ENCODE results near the gene RNASET2.
"Not testable (repeated sequence)": the region's sequence is repeated elsewhere in the genome, so short reads cannot be mapped to it uniquely, and the experiment has no call there.

The RNASET2 gene

DNA sequence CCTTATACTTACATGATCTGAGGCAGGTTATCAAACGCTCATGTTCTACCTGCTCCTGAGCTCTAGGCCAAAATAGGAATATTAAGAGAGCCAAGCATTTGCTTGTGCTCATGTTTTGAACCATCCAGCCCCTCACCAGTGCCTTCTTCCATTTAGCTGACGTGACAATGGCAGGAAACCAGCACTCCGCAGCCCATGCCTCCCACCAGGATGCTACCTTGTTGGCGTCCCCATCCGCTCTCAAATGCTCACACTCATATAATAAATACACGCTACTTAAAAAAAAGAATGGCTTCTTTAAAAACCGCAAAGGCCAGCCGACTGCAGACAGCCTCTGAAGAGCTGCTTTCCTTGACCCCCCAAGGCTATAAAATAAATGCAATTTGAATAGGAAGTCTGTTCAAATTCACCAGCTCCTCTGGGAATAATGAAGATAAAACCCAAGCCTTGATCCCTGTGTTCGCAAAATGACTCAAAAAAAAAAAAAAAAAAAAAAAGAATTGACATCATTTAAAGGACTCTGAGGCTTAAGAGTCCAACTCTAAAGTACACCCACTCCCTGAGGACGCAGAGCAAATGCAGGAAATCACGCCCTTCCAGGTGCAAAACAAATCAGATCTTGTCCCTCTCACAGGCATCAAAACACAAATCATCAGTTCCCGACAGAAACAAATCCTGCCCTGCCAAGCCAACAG is 29.0 kb downstream of the RNASET2 start:
- no peak for DNase-seq (ENCODE audit: low spot score)

GRCh38 chr6:166926748-166927147 is 29.6 kb downstream of the RNASET2 start:
- DNase-seq (ENCODE audit: low spot score) = no peak

DNA sequence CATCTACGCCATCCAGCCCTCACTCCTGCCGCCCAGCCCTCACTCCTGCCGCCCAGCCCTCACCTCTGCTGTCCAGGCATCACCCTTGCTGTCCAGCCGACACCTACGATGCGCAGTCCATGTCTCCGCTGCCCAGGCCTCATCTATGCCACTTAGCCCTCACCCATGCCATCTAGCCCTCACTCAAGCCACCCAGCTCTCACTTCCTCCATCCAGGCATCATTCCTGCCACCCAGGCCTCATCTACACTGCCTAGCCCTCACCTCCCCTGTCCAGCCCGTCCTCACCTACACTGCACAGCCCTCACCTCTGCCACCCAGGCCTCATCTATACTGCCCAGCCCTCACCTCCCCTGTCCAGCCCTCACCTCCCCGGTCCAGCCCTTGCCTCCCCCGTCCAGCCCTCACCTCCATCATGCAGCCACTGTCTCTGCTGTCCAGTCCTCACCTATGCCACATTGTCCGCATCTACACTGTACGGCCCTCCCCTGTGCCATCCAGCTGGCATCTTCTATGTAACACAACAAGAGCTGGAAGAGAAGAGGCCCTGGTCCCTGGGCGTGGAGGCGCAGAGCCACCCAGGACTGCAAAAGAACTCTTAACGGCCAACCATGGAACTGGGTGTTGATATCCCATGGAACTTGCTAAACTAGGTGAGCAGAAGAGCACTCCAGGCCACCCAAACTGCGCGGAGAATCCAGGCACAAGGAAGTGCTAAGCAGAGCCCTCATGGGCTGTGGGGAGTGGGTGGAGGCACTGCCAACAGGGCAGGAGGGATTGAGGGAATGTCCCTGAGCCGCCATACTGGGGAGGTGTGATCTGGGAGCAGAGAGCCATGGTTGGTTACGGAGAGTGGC is 31.0 kb downstream of the RNASET2 start:
- DNase-seq (ENCODE audit: low spot score) = no peak

DNA sequence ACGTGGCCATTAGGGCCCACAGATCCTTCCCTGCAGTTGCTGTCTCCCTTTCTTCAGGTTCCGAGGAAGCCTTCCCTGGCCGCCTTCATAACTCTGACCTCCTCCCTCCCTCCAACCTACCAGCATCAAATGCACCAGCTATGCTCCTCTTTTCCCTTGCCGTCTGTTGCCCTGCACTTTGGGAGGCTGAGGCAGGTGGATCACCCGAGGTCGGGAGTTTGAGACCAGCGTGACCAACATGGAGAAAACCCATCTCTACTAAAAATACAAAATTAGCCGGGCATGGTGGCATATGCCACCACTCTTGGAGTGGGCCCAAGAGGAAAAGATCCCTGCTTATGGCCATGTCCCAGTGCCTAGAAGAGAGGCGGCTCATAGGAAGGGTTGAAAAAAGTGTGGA is 31.8 kb downstream of the RNASET2 start:
- DNase-seq (ENCODE audit: low spot score) = no peak

- DNase-seq (ENCODE audit: low spot score) = no peak
These were observed 33.4 kb downstream of the RNASET2 start for GRCh38 chr6:166922937-166923336.

DNA sequence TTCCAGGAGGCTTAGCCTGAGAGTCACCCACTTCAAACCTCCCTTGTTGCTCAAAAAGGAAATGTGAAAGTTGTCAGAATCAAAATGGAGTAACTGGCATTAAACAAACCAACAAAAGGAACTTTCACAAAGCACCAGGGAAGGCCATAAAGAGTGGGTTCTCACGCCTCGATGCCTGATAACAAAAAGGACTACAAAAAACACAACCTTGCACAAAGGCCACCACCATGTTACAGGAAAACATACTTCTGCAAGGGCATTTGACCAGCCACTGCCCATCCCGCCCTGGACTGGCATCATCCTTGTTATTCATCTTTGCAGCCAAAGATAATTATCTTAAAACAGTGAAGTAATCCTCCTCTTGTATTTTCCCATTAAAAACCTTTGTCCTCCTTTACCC is 34.8 kb downstream of the RNASET2 start:
- DNase-seq (ENCODE audit: low spot score) = no peak

GRCh38 chr6:166916824-166917223 is 39.5 kb downstream of the RNASET2 start:
- no peak for DNase-seq (ENCODE audit: low spot score)

DNA sequence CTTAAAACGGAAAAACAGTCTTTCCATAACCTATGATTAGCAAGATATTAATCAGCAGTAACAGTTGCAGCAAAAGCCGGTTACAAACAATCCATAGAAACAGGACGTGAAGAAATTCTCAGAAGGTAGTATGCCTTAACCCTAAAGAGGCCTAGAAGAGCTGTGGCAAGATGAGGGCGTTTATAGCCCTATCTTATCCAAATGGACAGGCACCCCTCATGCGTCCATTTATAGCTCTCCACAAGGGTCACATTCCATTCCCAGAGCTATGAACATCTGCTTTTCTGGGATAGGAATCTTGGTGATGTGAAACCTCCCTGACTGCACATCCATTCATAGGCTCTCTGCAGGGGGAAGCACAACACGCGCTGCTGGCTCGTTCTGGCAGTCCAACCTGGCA is 40.9 kb downstream of the RNASET2 start:
- DNase-seq (ENCODE audit: low spot score) = not testable (repeated sequence)

DNA sequence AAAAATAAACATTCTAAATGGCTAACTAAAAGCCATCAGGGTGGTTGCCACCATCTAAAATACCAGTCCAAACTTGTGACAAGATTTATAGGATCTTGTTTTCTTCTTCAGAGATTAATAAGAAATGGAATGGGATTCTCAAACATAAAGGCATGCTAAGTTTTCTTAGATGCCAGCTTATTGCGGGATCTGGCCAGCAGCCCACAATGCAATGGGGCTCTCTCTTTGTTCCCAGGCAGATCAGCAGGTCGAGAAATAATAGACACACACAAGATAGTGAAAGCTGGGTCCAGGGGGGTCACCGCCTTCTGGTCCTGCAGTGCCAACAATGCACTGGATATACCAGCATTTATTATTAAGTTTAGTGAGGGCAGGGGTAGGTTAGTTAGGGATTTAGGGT is 41.4 kb downstream of the RNASET2 start:
- DNase-seq (ENCODE audit: low spot score) = not testable (repeated sequence)

GRCh38 chr6:166911248-166911677 is 45.1 kb downstream of the RNASET2 start:
- DNase-seq (ENCODE audit: low spot score) = no peak

DNA sequence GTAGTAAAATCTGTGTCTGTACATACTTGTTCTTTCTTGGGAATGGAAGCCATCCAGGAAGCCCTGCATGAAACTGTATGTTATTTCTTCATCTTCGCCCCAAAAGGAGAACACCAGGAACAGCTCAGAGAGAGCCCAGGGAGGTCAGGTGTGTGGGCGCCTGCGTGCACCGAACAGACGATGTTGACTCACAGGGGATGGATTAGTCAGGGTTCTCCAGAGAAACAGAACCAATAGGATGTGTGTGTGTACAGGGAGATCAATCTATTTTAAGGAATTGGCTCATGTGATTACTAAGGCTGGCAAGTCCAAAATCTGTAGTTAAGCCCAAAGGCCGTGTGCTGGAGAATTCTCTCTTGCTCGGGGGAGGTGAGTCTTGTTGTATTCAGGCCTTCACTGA is 45.7 kb downstream of the RNASET2 start:
- DNase-seq (ENCODE audit: low spot score) = no peak

- no peak for DNase-seq (ENCODE audit: low spot score)
These were observed 47.5 kb downstream of the RNASET2 start for GRCh38 chr6:166908811-166909210.

DNA sequence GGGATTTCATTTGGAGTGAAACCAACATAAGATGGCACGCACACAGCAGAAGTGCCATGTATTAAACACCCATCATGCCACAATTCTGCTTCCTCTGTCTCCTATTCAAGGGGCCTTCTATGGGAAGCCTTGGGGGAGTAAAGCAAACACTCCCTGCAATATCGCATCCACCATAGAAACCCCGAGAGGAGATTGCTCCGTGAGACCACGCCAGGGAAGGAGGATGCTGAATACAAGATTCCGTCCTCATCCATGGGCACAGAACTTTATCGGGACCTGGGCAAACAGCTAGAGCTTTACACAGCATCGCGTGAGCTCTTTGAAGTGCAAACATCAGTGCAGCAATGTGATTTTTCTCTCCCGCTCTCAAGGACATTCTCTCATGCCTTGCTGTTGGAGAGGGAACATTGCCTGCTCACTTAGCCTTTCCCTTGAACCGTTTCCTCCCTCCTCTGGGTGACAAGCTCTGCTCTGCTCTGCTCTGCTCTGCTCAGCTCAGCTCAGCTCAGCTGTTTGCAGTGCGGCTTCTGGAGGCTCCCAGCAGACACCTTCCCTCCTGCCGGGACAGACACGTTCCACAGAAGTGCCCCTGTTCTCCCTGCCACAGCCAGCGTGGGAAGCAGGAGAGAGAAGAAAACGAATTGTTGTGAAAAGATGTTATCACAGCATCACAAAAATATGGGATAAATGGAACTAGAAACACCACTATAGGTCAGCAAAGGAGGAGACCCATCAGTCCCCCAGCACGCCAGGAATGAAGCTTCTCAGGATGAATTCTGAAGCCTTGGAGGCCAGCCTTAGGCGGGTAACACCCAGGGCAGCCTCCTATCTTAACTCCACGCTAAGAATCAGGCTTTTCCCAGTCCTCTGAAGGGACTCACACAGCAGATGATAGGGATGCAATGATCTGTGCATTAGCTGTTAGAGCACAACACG is 48.2 kb downstream of the RNASET2 start:
- no peak for DNase-seq (ENCODE audit: low spot score)

GRCh38 chr6:166907373-166907841 is 48.9 kb downstream of the RNASET2 start:
- no peak for DNase-seq (ENCODE audit: low spot score)

- no peak for DNase-seq (ENCODE audit: low spot score)
These were observed 49.8 kb downstream of the RNASET2 start for GRCh38 chr6:166906376-166907044.

DNA sequence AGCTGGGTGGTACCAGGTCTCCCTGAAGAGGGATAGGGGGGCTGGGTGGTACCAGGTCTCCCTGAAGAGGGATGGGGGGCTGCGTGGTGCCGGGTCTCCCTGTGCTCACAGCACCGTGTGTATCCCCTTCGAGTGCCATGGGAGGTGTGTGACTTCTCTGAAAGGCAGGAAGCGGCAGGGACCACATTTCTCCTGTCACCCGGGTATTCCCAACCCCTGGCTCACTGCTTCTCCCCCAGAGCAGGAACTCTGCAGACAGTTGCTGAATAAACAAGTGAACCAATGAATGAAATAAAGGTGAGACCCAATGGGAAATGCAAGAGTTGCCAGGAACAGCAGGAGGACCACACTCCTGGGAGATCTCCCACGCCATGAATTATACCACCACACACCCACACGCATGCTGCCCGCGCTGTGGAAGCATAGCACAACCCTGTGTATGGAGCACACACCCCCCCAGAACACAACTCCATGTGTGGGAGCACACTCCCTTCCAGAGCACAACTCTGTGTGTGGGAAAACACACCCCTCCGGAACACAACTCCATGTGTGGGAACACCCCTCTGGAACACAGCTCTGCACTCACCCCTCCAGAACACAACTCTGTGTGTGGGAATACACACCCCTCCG is 50.7 kb downstream of the RNASET2 start:
- DNase-seq (ENCODE audit: low spot score) = no peak

- DNase-seq (ENCODE audit: low spot score) = no peak
These were observed 51.3 kb downstream of the RNASET2 start for GRCh38 chr6:166905013-166905412.

- DNase-seq (ENCODE audit: low spot score) = no peak
These were observed 52.1 kb downstream of the RNASET2 start for GRCh38 chr6:166904101-166904746.

- no peak for DNase-seq (ENCODE audit: low spot score)
These were observed 52.9 kb downstream of the RNASET2 start for GRCh38 chr6:166903500-166903899.

DNA sequence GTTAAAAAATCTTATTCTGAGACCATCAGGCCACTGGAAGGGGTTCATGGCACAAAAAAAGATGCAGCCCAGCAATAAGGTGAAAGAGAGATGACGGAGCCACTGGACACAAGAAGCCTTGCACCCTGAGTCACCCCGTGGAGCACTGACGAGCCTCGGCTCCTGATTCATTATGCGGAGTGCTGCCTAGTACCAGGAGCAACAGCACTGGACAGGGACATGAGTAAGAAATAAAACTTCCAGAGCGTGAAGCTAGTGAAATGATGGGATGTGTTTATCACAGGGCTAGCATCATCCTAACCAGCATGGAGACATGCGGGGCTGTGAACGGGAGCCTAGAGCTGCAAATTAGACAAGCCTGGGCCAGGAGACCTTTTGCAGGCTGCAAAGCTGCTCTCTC is 53.3 kb downstream of the RNASET2 start:
- no peak for DNase-seq (ENCODE audit: low spot score)

Measured in germinal center (tissue), 1 donor.